GM23248 (cell line): ENCODE results near the gene ATG13. TPM values are rescaled to one million over a fixed set of nuclear protein-coding genes. Genes with fewer than 3 reads are reported as not detected.

ENCODE experiments used
- DNase-seq: peaks from one replicate; pipeline ENCODE4 v3.0.0-alpha.2; 2015
- H2AFZ ChIP-seq: fragments of 200-600 bp; sonication (generic); 2 replicates; pipeline ENCODE4 v1.6.1; 2016; ENCODE audit warnings: antibody characterized with exemption
- H3F3A ChIP-seq: fragments of 200-600 bp; sonication (generic); 2 replicates; pipeline ENCODE4 v1.6.1; 2016; ENCODE audit warnings: mild to moderate bottlenecking, antibody characterized with exemption, mixed run types; ENCODE audit not compliant: insufficient read depth
- H3K27ac ChIP-seq: fragments of 200-600 bp; sonication (generic); 2 replicates; pipeline ENCODE4 v1.5.1; 2016; ENCODE audit warnings: mild to moderate bottlenecking
- H3K27me3 ChIP-seq: fragments of 200-600 bp; sonication (generic); replicated peaks from 2 replicates; pipeline ENCODE4 v1.6.1; 2016; ENCODE audit warnings: mild to moderate bottlenecking; ENCODE audit not compliant: insufficient read depth
- H3K36me3 ChIP-seq: fragments of 200-600 bp; sonication (generic); 2 replicates; pipeline ENCODE4 v1.6.1; 2016; ENCODE audit warnings: low read depth, mild to moderate bottlenecking
- H3K4me1 ChIP-seq: fragments of 200-600 bp; sonication (generic); 2 replicates; pipeline ENCODE4 v1.6.1; 2016; ENCODE audit warnings: mild to moderate bottlenecking; ENCODE audit not compliant: insufficient read depth
- H3K4me2 ChIP-seq: fragments of 200-600 bp; sonication (generic); one replicate; pipeline ENCODE4 v1.6.1; 2016; ENCODE audit warnings: mild to moderate bottlenecking; ENCODE audit not compliant: unreplicated experiment
- H3K4me3 ChIP-seq: fragments of 200-600 bp; sonication (generic); 2 replicates; pipeline ENCODE4 v1.5.1; 2016; ENCODE audit warnings: mild to moderate bottlenecking
- H3K79me2 ChIP-seq: fragments of 200-600 bp; sonication (generic); 2 replicates; pipeline ENCODE4 v1.6.1; 2016; ENCODE audit warnings: mild to moderate bottlenecking; ENCODE audit not compliant: insufficient read depth
- H3K9ac ChIP-seq: fragments of 200-600 bp; sonication (generic); 2 replicates; pipeline ENCODE4 v1.6.1; 2016; ENCODE audit warnings: mild to moderate bottlenecking
- H3K9me2 ChIP-seq: fragments of 200-600 bp; sonication (generic); 2 replicates; pipeline ENCODE4 v1.6.1; 2016; ENCODE audit warnings: mixed run types, mild to moderate bottlenecking, moderate library complexity; ENCODE audit not compliant: insufficient read depth
- H3K9me3 ChIP-seq: fragments of 200-600 bp; sonication (generic); one replicate; pipeline ENCODE4 v1.6.1; 2017; ENCODE audit warnings: low read depth
- H4K20me1 ChIP-seq: fragments of 200-600 bp; sonication (generic); 2 replicates; pipeline ENCODE4 v1.6.0; 2016; ENCODE audit not compliant: insufficient read depth
- EZH2 ChIP-seq: fragments of 200-600 bp; sonication (generic); IDR thresholded peaks from 2 replicates; pipeline ENCODE4 v1.6.1; 2018; ENCODE audit warnings: antibody characterized with exemption, mild to moderate bottlenecking; ENCODE audit not compliant: insufficient read depth, poor library complexity, severe bottlenecking
- EZH2phosphoT487 ChIP-seq: fragments of 200-600 bp; sonication (generic); IDR thresholded peaks from 2 replicates; pipeline ENCODE4 v1.6.1; 2018; ENCODE audit warnings: antibody characterized with exemption, moderate library complexity, mild to moderate bottlenecking, low read depth; ENCODE audit not compliant: insufficient read depth
- WGBS, 2 experiments: methylation state at CpG; one replicate each; pipeline ENCODE4 v1.1.6; 2015 to 2017; ENCODE audit warnings: low lambda C conversion rate in 2 of 2, low coverage in 1 of 2; ENCODE audit errors: missing lambda C conversion rate in 2 of 2; 5-methylcytosine and 5-hydroxymethylcytosine counted together
- in situ Hi-C: fragments of 300-500 bp; cut with MboI; formaldehyde crosslinking; loops from 2 replicates; pipeline ENCODE4 v1.15.0; 2020
- polyA plus RNA-seq: library from polyadenylated mRNA; unstranded; fragments of >200 nt; fragmentation: Nextera tagmentation; extraction: Ambion mirVana; gene quantifications from 2 replicates; pipeline ENCODE4 v1.2.1, GENCODE V29; 2016
- total RNA-seq: library from RNA; depleted of rRNA; stranded (reverse); fragments of >200 nt; shearing (Covaris generic); gene quantifications from 2 replicates; pipeline ENCODE4 v1.2.3, GENCODE V29; 2014

Gene ATG13
- total and polyA plus RNA-seq, 2 experiments from 2014 or later = 55.1 to 118 TPM

DNA sequence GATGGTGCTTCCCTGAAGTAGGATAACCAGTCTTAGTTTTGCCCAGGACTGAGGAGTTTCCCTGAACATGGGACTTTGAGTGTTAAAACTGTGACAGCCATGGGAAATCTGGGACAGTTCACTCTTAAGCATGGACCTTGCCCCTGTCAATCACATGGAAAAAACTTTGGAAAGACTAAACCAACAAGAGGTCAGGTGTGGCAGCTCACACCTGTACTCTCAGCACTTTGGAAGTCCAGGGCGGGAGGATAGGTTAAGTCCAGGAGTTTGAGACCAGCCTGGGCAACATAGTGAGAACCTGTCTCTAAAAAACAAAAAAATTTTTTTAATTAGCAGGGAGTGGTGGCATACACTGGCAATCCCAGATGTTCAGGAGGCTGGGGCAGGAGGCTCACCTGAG lies 20.2 kb upstream of the ATG13 start:
- no peak for DNase-seq
- no peaks in the 10 kb centered on the region for H3K36me3 ChIP-seq
- H3F3A ChIP-seq = peaks cover 24% of the 10 kb centered on the region
- no peak overlapping the region for H2AFZ ChIP-seq
- H3K27ac ChIP-seq = no peak overlapping the region
- no peaks in the 10 kb centered on the region for H3K9me3 ChIP-seq
- H3K4me2 ChIP-seq = no peak overlapping the region
- no peak overlapping the region for H3K9ac ChIP-seq
- in situ Hi-C loops = no loop called here
- H3K79me2 ChIP-seq = peaks cover 17% of the 10 kb centered on the region
- 79 to 90% methylated on average over 1 of the region's 1 CpG for WGBS, 2 experiments
- H3K4me3 ChIP-seq = no peak overlapping the region
- H4K20me1 ChIP-seq = no peaks in the 10 kb centered on the region
- TF ChIP-seq EZH2 = no peak
- no peak for TF ChIP-seq EZH2phosphoT487
- H3K4me1 ChIP-seq = peaks cover 24% of the 10 kb centered on the region
- H3K9me2 ChIP-seq = no peaks in the 10 kb centered on the region
- no peaks in the 10 kb centered on the region for H3K27me3 ChIP-seq

DNA sequence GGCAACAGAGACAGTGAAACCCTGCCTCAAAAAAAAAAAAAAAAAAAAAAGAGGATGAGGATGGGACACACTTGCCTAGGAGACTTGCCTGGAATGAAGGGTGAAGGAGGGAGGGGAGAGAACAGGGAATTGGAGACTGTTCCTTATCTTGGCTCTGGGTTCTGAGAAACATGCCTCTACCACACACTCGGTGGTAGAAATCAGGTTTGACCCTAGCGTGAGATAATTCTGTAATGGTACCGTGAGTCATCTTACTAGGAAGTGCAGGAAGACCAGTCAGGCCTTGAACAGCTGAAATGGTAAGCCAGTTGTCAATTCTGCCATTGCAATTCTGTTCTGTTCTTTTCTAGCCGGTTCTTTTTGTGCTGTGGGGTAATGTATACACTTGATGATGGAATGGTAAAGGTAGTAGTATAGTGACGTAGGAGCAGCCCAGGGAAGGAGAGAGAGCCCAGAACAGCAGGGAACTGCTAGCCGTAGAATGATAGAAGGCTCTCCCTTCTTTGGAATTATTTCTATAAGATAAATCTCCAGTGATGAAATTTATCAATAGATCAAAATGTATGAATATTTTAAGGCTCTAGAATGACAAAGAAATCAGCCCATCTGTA lies 19.6 kb upstream of the ATG13 start:
- H3K36me3 ChIP-seq = no peaks in the 10 kb centered on the region
- H3K9ac ChIP-seq = no peak overlapping the region
- in situ Hi-C loops = no loop called here
- H3K4me2 ChIP-seq = no peak overlapping the region
- no peak overlapping the region for H2AFZ ChIP-seq
- H3K79me2 ChIP-seq = peaks cover 11% of the 10 kb centered on the region
- no peaks in the 10 kb centered on the region for H3K9me2 ChIP-seq
- peaks cover 24% of the 10 kb centered on the region for H3F3A ChIP-seq
- no peaks in the 10 kb centered on the region for H3K9me3 ChIP-seq
- TF ChIP-seq EZH2phosphoT487 (no peak), EZH2 (no peak)
- no peaks in the 10 kb centered on the region for H4K20me1 ChIP-seq
- no peaks in the 10 kb centered on the region for H3K27me3 ChIP-seq
- peaks cover 18% of the 10 kb centered on the region for H3K4me1 ChIP-seq
- no peak overlapping the region for H3K27ac ChIP-seq
- H3K4me3 ChIP-seq = no peak overlapping the region
- WGBS, 2 experiments = 57 to 59% methylated on average over 6 of the region's 6 CpGs
- DNase-seq = peak; percentile 70

DNA sequence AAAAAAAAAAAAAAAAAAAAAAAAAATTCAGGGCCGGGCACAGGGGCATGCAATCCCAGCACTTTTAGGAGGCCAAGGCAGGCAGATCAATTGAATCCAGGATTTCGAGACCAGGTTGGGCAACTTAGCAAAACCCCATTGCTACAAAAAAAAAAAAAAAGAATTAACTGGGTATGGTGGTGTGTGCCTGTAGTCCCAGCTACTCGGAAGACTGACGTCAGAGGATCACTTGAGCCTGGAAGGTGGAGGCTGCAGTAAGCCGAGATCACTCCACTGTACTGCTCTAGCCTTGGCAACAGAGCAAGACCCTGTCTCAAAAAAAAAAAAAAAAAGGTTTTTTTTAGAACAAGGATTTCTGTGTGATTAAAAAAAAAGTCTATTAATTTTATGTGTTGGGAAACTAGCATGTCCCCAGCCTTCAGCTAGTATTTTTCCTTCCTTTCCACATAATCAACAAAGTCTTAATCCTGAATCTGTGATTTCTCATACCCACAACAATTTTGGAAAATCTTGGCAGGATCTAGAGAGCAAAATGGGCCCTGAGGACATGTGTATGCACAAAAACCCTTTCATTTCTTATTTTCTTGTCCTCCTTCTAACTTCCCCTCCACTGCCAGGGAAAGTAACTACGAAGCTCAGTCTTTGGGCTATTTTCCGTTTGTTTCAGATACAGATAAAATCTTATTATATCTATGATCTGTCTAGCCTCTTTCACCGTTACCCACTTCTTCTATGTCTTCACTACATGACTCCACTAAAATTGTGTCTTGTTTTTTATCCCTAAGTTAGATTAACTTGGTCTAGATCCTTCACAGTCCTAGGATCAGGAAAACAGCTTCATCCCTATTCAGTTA lies 17.8 kb upstream of the ATG13 start:
- H3K27ac ChIP-seq = no peak overlapping the region
- H3K4me2 ChIP-seq = no peak overlapping the region
- peaks cover 12% of the 10 kb centered on the region for H3K4me1 ChIP-seq
- in situ Hi-C loops = no loop called here
- H3K79me2 ChIP-seq = no peaks in the 10 kb centered on the region
- no peaks in the 10 kb centered on the region for H3K9me3 ChIP-seq
- H3F3A ChIP-seq = peaks cover 19% of the 10 kb centered on the region
- no peaks in the 10 kb centered on the region for H3K27me3 ChIP-seq
- DNase-seq = no peak
- H3K4me3 ChIP-seq = no peak overlapping the region
- H3K36me3 ChIP-seq = no peaks in the 10 kb centered on the region
- no peak for TF ChIP-seq EZH2
- no peaks in the 10 kb centered on the region for H3K9me2 ChIP-seq
- H2AFZ ChIP-seq = no peak overlapping the region
- H3K9ac ChIP-seq = no peak overlapping the region
- no peaks in the 10 kb centered on the region for H4K20me1 ChIP-seq
- 91 to 92% methylated on average over 7 to 8 of the region's 8 CpGs for WGBS, 2 experiments

DNA sequence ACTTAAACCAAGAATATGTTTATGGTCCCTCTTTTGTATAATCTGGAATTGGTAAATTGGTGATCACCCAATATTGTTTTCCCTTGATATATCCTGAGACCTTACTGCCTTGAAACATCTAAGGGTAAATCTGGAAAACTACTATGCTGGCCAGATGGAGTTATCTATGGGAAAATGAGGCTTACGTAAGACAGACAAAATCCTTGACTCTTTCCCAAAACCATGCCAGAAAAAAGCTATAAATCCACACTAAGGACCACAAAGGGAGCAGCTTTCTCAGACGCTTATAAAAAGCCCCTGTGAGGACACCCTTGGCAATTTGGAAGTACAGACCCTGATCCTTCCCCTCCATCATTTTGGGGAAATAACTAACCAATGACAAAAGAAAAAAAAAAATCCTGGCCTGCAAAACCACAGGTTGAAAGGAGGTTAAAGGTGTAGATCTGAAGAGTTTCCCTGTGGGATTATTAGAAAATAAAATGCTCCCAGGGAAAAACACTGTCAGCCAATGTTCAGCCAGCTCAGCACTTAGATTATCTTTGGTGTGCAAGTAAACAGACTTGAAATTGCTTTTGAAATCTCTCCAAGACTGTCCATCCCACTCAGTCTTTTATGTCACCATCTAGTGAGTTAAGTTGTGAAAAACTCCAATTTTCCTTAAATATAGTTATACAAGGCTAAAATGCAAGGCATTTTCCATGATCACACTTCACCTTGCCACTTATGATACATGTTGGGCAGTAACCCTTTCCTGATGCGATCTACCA lies 17.0 kb upstream of the ATG13 start:
- TF ChIP-seq EZH2phosphoT487 (no peak), EZH2 (no peak)
- H3K9ac ChIP-seq = no peak overlapping the region
- in situ Hi-C loops = no loop called here
- H3K4me2 ChIP-seq = no peak overlapping the region
- 73 to 75% methylated on average over 3 of the region's 3 CpGs for WGBS, 2 experiments
- no peaks in the 10 kb centered on the region for H3K9me2 ChIP-seq
- H3K36me3 ChIP-seq = no peaks in the 10 kb centered on the region
- no peaks in the 10 kb centered on the region for H3K27me3 ChIP-seq
- no peaks in the 10 kb centered on the region for H4K20me1 ChIP-seq
- H3K4me1 ChIP-seq = peaks cover 11% of the 10 kb centered on the region
- no peaks in the 10 kb centered on the region; the same call in 1 of the 2 replicates for H3K79me2 ChIP-seq
- no peak for DNase-seq
- H3K9me3 ChIP-seq = no peaks in the 10 kb centered on the region
- 0 out of 2 replicates have a peak overlapping the region, but pooled peaks have one; percentile 18 for H3K27ac ChIP-seq
- no peak overlapping the region for H3K4me3 ChIP-seq
- peaks cover 18% of the 10 kb centered on the region; the same call in 1 of the 2 replicates for H3F3A ChIP-seq
- no peak overlapping the region for H2AFZ ChIP-seq
